HG03439 (cell line): ENCODE measurements around the gene DLG2.

ENCODE experiments used
- ATAC-seq: cut with Tn5 transposase; IDR thresholded peaks from one replicate; pipeline ENCODE4 v1.9.1; 2021; ENCODE audit warnings: mild to moderate bottlenecking, moderate library complexity; ENCODE audit not compliant: unreplicated experiment

The DLG2 gene

DNA sequence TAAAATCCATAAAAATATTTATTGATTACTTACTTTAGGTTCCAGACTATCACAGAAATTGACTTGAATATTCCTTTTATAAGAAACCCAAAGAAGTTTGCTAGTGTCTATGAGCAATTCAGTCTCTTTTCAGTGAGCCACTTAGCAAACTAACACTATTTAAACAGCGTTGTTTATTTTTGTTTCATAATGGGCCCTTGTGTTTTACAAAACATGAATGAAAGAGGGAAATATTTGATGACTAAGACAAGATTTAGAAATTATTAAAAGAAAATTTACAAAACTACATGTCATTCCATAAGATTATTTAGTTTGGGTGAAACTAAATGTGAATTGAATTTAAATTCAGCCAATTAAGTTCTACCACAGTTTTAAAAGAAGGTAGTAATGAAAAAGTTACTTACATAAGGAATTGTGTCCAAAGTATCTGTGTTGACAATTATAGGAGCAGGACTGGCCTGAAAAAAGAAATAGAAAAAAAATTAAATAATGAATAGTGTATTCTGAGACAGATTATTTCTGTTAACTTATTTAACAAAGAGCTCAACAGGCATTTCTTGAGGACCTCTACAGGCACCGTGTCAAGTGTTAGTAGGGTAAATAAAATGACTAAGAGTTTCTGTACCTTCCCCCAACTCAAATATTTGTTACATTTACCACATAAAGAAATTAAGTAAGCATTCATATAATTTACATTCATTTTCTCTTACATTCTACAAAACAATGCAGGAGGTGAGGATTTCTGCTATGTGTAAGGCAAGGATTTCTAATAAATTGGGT is 1376.1 kb downstream of the DLG2 start:
- ATAC-seq = no peak

DNA sequence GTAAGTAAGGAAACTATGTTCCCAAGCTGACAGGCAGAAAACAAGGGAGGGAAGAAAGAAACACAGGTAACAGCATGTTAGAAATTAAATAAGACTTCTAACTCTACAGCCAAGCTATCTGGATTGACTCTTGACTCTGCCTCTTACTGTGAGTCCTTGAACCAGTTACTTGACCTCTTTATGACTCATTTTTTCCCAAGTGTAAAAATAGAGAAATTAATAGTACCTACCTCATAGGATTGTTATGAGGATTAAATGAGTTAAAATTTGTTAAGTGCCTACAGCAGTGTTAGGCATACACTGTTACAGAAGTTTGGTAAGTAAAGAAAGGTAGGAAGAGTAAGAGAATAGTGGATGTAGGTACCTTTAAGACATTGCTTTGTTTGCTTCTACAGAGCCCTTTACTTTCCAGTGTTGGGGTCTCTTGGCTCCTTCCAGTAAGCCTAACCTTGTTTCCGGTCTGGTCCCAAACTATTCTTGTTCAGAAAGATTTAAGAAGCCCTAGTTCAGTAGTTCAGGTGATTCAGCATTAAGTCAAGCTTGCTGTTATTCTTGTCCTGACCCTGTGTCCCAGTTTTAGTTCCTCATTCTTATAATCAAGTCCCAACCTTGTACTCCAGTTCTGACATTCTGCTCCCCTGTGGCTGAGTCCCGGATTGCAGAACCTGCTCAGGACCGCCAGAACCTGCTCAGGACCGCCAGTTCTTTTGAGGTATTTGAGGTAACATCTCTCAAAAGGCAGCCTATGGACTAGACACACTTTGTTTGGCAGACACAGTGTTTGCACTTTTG is 1377.6 kb downstream of the DLG2 start:
- ATAC-seq = peak; percentile 59

- no peak for ATAC-seq
These were observed 1379.2 kb downstream of the DLG2 start for GRCh38 chr11:84247926-84248325.

- ATAC-seq = no peak
These were observed 1380.0 kb downstream of the DLG2 start for GRCh38 chr11:84247129-84247528.

- ATAC-seq = peak; percentile 82
These were observed 1383.4 kb downstream of the DLG2 start for GRCh38 chr11:84243629-84244263.

DNA sequence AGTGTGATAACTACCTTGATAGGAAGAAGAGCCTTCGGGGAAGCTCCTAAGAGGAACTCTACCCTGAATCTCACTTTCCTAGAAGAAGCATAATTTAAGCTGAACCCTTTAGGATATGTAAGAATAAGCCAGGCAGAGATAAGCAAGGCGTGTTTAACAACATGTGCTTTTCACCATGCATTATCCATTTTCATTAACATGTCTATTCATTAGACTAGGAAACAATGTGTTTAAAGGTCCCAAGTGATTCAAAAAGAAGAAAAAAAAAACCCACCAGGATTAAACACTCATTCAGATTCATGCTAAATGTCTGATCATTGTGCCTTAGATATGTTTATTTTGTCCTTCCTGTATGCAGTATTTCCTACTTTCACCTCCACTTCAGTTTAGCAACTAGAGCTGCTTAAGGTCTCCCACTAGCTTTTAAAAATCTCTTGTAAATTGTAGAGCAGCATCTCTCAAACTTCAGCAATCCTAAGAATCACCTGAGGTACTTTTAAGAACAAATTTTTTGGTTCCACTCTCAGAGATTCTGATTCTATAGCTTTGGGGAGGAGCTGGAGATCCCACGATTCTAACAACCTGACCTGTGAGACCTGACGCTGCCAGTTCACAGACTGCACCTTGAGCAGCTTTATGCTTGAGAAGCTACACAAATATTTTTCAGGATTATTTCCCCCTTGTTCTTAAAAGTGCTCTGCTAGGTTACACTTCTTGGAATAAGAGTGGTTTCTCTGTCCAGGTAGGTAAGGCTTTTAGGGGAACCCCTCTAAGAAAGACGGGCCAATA is 1385.6 kb downstream of the DLG2 start:
- no peak for ATAC-seq

GRCh38 chr11:84240847-84241246 is 1386.3 kb downstream of the DLG2 start:
- ATAC-seq = no peak

GRCh38 chr11:84236436-84236835 is 1390.7 kb downstream of the DLG2 start:
- no peak for ATAC-seq

DNA sequence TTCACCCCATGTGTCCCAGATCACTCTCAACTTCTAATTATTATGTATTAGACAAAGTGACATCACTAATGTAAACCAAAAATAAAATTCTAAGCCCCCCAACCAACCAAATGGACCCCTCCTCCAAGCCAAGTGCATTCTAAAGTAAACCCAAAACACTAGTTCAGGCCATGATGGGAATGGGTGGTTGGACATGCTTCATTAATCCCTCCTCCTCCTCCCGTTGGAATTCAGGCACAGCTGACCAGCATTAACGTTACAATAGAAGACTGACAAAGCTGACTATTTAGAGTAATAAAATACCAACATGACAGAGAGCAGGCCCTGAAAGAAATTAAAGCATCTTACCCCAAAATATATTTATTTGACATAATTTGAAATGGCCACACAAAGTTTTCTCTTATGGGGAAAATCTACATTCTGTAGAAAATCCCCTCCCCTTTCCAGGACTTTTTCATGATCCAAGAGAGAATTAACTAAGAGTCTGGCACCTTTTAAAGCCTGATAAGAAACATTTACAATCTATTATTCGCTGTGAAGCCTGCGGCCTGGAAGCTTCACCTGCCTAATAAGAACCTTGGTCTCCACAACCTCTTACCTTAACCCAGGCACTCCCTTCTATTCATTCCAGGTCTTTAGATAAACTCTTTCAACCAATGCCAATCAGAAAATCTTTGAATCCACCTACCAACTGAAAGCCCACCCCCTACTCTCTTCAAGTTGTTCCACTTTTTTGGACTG is 1392.5 kb downstream of the DLG2 start:
- no peak for ATAC-seq

DNA sequence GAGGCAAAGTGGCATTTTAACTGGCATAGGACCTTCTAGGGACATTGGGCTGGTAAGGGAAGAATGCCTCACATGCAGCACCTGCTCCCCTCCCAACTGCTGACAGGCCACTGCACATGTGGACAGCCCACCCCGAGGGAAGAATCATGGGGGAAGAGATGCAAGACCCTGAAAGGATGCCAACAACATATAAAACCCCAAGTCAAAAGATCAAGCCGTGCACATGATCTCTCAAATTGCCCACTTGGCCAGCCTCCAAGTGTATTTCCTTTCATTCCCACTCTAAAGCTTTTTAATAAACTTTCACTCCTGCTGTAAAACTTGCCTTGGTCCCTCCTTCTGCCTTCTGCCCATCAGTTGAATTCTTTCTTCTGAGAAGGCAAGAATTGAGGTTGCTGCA is 1393.1 kb downstream of the DLG2 start:
- ATAC-seq = no peak

DNA sequence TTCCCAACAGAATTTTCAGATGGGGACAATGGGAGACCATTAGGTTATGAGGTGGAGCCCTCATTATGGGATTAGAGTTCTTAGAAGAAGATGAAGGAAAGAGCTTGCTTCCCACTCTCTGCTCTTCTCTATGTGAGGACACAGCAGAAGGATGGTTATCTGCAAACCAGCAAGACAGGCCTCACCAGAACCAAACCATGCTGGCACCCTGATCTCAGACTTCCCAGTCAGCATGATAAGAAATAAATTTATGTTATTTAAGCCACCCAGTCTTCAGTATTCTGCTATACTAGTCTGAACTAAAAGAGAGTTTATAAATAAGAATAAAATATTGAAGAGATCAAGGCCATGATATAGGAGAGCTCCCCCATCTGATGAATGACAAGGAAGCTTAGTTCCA is 1394.6 kb downstream of the DLG2 start:
- no peak for ATAC-seq

GRCh38 chr11:84230402-84230801 is 1396.7 kb downstream of the DLG2 start:
- no peak for ATAC-seq

- ATAC-seq = no peak
These were observed 1399.0 kb downstream of the DLG2 start for GRCh38 chr11:84227970-84228665.

DNA sequence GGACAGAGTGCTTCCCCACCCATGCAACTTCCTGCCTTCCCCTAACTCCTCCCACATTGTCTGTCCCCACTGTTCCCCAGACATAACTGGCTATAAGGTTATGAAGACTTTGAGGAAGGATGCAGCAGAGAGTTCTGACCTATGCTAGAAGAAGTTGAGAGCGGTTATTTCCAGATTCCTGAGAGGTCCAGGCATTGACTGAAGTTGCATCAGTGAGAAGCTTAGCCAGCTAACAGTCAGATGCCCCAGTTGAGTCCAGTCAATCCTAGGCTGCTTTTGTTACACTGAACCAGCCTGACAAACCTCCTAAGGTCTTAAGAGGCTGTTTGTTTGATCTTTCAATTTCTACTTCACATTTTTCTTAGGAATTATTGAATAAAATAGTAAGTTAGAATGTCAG is 1403.1 kb downstream of the DLG2 start:
- ATAC-seq = no peak

DNA sequence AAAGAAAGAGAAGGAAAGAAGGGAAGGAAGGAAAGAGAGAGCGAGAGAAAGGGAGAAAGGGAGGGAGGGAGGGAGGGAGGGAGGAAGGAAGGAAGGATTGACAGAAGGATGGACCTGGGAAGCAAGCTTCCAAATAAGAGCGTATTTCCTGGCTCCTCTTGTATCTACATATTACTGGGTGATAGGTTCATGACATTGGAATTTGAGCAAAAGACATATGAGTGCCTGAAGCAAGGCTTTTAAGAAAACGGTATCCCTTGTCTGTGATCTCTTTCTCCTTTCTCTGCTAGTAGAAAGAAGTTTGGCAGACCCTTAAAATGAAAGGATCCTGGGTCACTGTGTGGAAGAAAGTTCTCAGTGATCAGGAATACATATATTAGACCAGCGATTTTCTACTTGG is 1408.8 kb downstream of the DLG2 start:
- no peak for ATAC-seq

- ATAC-seq = no peak
These were observed 1411.5 kb downstream of the DLG2 start for GRCh38 chr11:84215672-84216071.

DNA sequence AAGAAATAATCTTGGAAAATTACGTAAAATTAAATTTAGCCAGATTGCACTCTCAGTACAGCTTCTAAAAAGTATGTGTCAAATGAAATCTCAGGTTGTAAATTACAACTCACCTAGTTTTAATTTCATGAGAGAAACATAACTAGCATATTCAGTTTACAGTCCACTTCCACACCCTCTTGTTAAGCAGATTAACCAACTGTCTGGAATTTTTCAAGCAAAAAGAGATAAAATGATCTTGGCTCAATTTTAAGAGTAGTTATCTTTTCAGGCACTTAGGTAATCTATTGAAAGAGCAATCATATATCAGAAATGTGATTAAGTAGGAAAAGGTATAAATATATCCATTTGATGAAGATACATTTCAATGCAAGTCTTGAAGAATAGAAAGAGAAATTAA is 1412.6 kb downstream of the DLG2 start:
- ATAC-seq = no peak

GRCh38 chr11:84212468-84213390 is 1414.4 kb downstream of the DLG2 start:
- no peak for ATAC-seq

- ATAC-seq = no peak
These were observed 1415.2 kb downstream of the DLG2 start for GRCh38 chr11:84211896-84212295.
